ENCODE results near the gene SAMM50. TPM values are rescaled to one million over a fixed set of nuclear protein-coding genes. Genes with fewer than 3 reads are reported as not detected.

SAMM50 gene
- total and polyA plus RNA-seq, 2 experiments from 2014 or later: 58.6 to 60.3 TPM

DNA sequence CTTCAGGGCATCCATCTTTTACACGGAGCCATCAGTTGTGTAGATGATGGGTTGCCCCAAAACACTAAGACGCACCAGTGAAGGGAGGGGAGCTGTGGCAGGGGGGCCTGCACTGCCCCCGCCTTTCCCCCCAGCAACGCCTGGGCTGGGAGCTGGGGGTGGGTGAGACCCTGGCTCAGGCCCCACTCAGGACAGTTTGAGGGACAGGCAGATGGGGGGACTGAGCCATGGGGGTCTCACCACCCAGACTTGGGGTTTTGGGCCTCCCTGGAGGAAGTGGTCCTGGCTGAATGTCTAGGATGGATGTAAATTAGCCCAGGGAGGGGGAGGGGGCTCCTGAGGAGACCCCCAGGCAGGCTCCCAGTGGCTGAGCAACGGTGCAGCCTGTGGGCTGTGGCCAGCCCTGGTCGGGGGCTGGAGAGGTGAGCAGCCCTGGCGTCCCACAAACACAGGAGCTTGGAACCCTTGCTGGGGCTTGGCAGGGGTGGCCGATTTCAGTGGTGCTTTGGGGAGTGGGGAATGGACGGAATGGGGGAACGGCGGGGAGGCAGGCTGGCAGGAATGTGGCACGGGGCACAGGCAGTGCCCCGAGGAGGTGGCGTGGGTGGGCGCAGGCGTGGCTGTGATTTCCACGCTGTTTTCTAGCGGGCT, 74.9 kb downstream of the SAMM50 start:
- no peak for ATAC-seq
- no peaks in the 10 kb centered on the region for H3K36me3 Mint-ChIP-seq (ENCODE audit: low read depth)
- TF ChIP-seq ZNF114 (CRISPR knock-in tag; IDR thresholded peaks at IDR 0.05): no peak
- TF ChIP-seq CREB1 (CRISPR knock-in tag; IDR thresholded peaks at IDR 0.05; ENCODE audit: low read depth): no peak
- TF ChIP-seq, protein P1, sequence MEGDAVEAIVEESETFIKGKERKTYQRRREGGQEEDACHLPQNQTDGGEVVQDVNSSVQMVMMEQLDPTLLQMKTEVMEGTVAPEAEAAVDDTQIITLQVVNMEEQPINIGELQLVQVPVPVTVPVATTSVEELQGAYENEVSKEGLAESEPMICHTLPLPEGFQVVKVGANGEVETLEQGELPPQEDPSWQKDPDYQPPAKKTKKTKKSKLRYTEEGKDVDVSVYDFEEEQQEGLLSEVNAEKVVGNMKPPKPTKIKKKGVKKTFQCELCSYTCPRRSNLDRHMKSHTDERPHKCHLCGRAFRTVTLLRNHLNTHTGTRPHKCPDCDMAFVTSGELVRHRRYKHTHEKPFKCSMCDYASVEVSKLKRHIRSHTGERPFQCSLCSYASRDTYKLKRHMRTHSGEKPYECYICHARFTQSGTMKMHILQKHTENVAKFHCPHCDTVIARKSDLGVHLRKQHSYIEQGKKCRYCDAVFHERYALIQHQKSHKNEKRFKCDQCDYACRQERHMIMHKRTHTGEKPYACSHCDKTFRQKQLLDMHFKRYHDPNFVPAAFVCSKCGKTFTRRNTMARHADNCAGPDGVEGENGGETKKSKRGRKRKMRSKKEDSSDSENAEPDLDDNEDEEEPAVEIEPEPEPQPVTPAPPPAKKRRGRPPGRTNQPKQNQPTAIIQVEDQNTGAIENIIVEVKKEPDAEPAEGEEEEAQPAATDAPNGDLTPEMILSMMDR (conservative IDR thresholded peaks at IDR 0.05; ENCODE audit: low read depth in 2 of 2): no peak
- TF ChIP-seq STAT1 (IDR thresholded peaks at IDR 0.05; ENCODE audit: unreplicated experiment): no peak
- no peak for TF ChIP-seq EZH2 (IDR thresholded peaks at IDR 0.05; ENCODE audit: low read depth, unreplicated experiment)
- no peak for TF ChIP-seq ZNF331 (CRISPR knock-in tag; IDR thresholded peaks at IDR 0.05; ENCODE audit: low read depth)
- TF ChIP-seq, protein P2, sequence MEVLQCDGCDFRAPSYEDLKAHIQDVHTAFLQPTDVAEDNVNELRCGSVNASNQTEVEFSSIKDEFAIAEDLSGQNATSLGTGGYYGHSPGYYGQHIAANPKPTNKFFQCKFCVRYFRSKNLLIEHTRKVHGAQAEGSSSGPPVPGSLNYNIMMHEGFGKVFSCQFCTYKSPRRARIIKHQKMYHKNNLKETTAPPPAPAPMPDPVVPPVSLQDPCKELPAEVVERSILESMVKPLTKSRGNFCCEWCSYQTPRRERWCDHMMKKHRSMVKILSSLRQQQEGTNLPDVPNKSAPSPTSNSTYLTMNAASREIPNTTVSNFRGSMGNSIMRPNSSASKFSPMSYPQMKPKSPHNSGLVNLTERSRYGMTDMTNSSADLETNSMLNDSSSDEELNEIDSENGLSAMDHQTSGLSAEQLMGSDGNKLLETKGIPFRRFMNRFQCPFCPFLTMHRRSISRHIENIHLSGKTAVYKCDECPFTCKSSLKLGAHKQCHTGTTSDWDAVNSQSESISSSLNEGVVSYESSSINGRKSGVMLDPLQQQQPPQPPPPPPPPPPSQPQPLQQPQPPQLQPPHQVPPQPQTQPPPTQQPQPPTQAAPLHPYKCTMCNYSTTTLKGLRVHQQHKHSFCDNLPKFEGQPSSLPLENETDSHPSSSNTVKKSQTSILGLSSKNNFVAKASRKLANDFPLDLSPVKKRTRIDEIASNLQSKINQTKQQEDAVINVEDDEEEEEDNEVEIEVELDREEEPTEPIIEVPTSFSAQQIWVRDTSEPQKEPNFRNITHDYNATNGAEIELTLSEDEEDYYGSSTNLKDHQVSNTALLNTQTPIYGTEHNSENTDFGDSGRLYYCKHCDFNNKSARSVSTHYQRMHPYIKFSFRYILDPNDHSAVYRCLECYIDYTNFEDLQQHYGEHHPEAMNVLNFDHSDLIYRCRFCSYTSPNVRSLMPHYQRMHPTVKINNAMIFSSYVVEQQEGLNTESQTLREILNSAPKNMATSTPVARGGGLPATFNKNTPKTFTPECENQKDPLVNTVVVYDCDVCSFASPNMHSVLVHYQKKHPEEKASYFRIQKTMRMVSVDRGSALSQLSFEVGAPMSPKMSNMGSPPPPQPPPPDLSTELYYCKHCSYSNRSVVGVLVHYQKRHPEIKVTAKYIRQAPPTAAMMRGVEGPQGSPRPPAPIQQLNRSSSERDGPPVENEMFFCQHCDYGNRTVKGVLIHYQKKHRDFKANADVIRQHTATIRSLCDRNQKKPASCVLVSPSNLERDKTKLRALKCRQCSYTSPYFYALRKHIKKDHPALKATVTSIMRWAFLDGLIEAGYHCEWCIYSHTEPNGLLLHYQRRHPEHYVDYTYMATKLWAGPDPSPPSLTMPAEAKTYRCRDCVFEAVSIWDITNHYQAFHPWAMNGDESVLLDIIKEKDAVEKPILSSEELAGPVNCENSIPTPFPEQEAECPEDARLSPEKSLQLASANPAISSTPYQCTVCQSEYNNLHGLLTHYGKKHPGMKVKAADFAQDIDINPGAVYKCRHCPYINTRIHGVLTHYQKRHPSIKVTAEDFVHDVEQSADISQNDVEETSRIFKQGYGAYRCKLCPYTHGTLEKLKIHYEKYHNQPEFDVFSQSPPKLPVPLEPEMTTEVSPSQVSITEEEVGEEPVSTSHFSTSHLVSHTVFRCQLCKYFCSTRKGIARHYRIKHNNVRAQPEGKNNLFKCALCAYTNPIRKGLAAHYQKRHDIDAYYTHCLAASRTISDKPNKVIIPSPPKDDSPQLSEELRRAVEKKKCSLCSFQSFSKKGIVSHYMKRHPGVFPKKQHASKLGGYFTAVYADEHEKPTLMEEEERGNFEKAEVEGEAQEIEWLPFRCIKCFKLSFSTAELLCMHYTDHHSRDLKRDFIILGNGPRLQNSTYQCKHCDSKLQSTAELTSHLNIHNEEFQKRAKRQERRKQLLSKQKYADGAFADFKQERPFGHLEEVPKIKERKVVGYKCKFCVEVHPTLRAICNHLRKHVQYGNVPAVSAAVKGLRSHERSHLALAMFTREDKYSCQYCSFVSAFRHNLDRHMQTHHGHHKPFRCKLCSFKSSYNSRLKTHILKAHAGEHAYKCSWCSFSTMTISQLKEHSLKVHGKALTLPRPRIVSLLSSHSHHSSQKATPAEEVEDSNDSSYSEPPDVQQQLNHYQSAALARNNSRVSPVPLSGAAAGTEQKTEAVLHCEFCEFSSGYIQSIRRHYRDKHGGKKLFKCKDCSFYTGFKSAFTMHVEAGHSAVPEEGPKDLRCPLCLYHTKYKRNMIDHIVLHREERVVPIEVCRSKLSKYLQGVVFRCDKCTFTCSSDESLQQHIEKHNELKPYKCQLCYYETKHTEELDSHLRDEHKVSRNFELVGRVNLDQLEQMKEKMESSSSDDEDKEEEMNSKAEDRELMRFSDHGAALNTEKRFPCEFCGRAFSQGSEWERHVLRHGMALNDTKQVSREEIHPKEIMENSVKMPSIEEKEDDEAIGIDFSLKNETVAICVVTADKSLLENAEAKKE (CRISPR knock-in tag; IDR thresholded peaks at IDR 0.05): no peak
- TF ChIP-seq NANOG (IDR thresholded peaks at IDR 0.05; ENCODE audit: borderline replicate concordance): no peak

More for the DNA sequence above, 74.9 kb downstream of the SAMM50 start:
- Mint-ChIP-seq H3K27ac (no peak overlapping the region), H3K4me1 (peaks cover 22% of the 10 kb centered on the region), H3K4me3 (no peak overlapping the region), H3K9me3 (no peaks in the 10 kb centered on the region), H3K27me3 (ENCODE audit: insufficient read depth, low read depth, poor library complexity) (peaks cover 10% of the 10 kb centered on the region)
- Histone ChIP-seq H3K4me2 (no peak overlapping the region), H3K4me3 (no peak overlapping the region), H3K4me1 (ENCODE audit: insufficient read depth) (peaks cover 14% of the 10 kb centered on the region; the same call in 1 of the 2 replicates), H3K79me2 (replicated peaks; ENCODE audit: insufficient read depth) (peaks cover 8% of the 10 kb centered on the region; the same call in 1 of the 2 replicates), H2AFZ (no peak overlapping the region), H3K27me3 (ENCODE audit: insufficient read depth) (no peaks in the 10 kb centered on the region), H3K9me2 (ENCODE audit: insufficient read depth) (no peaks in the 10 kb centered on the region), H3K36me3 (ENCODE audit: insufficient read depth) (no peaks in the 10 kb centered on the region), H3K27ac (ENCODE audit: low read depth) (no peak overlapping the region), H3F3A (replicated peaks; ENCODE audit: low read depth) (no peaks in the 10 kb centered on the region), H4K20me1 (replicated peaks; ENCODE audit: insufficient read depth) (no peaks in the 10 kb centered on the region)
- no peak for DNase-seq (ENCODE audit: low spot score)
